Fibroblast of lung (primary cell): Measurements from ENCODE around the gene TFCP2. TPM values are rescaled to one million over a fixed set of nuclear protein-coding genes. Genes with fewer than 3 reads are reported as not detected.

Experiments
- DNase-seq, 2 donors: peaks; one replicate each; pipeline versions ENCODE4 v3.0.0 to v3.0.0-alpha.2; 2010; ENCODE audit warnings: low read depth in 2 of 2
- H2AFZ ChIP-seq: 2 replicates; pipeline ENCODE4 v1.5.1; 2012; ENCODE audit warnings: low read length, control low read depth, inconsistent platforms
- H3K27ac ChIP-seq: 2 replicates; pipeline ENCODE4 v1.5.1; 2011; ENCODE audit warnings: low read length, control low read depth; ENCODE audit not compliant: insufficient read depth
- H3K27me3 ChIP-seq: 2 replicates; pipeline ENCODE4 v1.5.1; 2011; ENCODE audit warnings: mild to moderate bottlenecking, low read length; ENCODE audit not compliant: control insufficient read depth, insufficient read depth
- H3K36me3 ChIP-seq: 2 replicates; pipeline ENCODE4 v1.5.1; 2011; ENCODE audit warnings: low read length; ENCODE audit not compliant: control insufficient read depth, insufficient read depth
- H3K4me1 ChIP-seq: 2 replicates; pipeline ENCODE4 v1.5.1; 2011; ENCODE audit warnings: low read length; ENCODE audit not compliant: control insufficient read depth, insufficient read depth; ENCODE audit errors: extremely low read depth
- H3K4me2 ChIP-seq: 2 replicates; pipeline ENCODE4 v1.5.1; 2011; ENCODE audit warnings: low read length, control low read depth; ENCODE audit not compliant: insufficient read depth; ENCODE audit errors: extremely low read depth
- H3K4me3 ChIP-seq, 4 experiments: fragments of 200-600 bp in 1 of 4; sonication (generic) in 1 of 4; replicated peaks in 1 of 4; 2 replicates each; pipeline ENCODE4 v1.5.1; 2011 to 2016; ENCODE audit warnings: low read length in 4 of 4, low read depth in 3 of 4, mild to moderate bottlenecking in 3 of 4, control low read depth in 2 of 4, inconsistent platforms in 1 of 4, mixed read lengths in 1 of 4; ENCODE audit not compliant: insufficient read depth in 1 of 4; ENCODE audit errors: control extremely low read depth in 1 of 4
- H3K79me2 ChIP-seq: 2 replicates; pipeline ENCODE4 v1.5.1; 2012; ENCODE audit warnings: mild to moderate bottlenecking, low read length, inconsistent platforms; ENCODE audit not compliant: control insufficient read depth, insufficient read depth
- H3K9ac ChIP-seq: 2 replicates; pipeline ENCODE4 v1.5.1; 2011; ENCODE audit warnings: mild to moderate bottlenecking, low read length, control low read depth; ENCODE audit not compliant: insufficient read depth
- H3K9me3 ChIP-seq: 2 replicates; pipeline ENCODE4 v1.5.1; 2012; ENCODE audit warnings: low read depth, low read length; ENCODE audit not compliant: control insufficient read depth, insufficient read depth
- H4K20me1 ChIP-seq: 2 replicates; pipeline ENCODE4 v1.5.1; 2011; ENCODE audit warnings: low read length; ENCODE audit not compliant: control insufficient read depth, insufficient read depth; ENCODE audit errors: extremely low read depth
- EZH2 ChIP-seq: IDR thresholded peaks from 2 replicates; pipeline ENCODE4 v1.5.1; 2012; ENCODE audit warnings: low read length, control low read depth, mild to moderate bottlenecking; ENCODE audit errors: missing control alignments
- polyA plus RNA-seq, 2 donors: library from polyadenylated mRNA; depleted of rRNA in 1 of 2; stranded (reverse) in 1 of 2; unstranded in 1 of 2; fragments of >200 nt; gene quantifications; 2 replicates each; pipeline ENCODE4 v1.2.1, GENCODE V29; 2011 to 2012; ENCODE audit warnings: missing spikeins in 1 of 2
- total RNA-seq: library from RNA; depleted of rRNA; stranded (reverse); fragments of >200 nt; gene quantifications from 2 replicates; pipeline ENCODE4 v1.2.1, GENCODE V29; 2014
- TF ChIP-seq, protein P1 (sequence below), 2 donors: IDR thresholded peaks in 1 of 2; conservative IDR thresholded peaks in 1 of 2; 1 replicate in 1 of 2; 2 replicates in 1 of 2; pipeline ENCODE4 v1.5.1; 2011 to 2012; ENCODE audit warnings: low read length in 2 of 2, control low read depth in 1 of 2, inconsistent platforms in 1 of 2, low read depth in 1 of 2, mild to moderate bottlenecking in 1 of 2

TFCP2 gene
- total and polyA plus RNA-seq, 2 donors (not counting 1 experiment from before 2014, with no cell fraction given): 9.4 to 23.0 TPM

DNA sequence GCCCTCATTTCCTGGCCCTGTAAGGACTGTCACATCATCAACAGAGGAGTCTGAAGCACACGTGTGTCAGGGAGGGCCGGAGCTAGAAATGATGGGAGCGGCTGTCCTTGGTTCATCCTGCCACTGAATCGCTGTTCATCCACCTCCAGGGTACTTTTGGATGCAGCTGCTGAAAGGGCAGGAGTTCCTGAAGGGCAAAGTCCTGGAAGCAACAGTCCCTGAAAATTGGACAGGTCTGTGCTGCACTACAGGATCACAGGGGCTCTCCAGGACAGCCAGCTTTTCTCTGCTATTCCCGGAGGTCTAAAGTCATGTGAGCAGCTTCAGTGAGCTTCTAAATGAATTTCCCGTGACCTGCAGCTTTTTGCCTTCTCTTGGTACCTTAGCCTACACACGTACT, 27.2 kb upstream of the TFCP2 start:
- DNase-seq: no peak
- Histone ChIP-seq H3K4me2 (no peak overlapping the region), H4K20me1 (no peaks in the 10 kb centered on the region), H3K9me3 (no peaks in the 10 kb centered on the region), H3K27me3 (no peaks in the 10 kb centered on the region), H3K4me1 (no peaks in the 10 kb centered on the region), H2AFZ (no peak overlapping the region), H3K9ac (no peak overlapping the region), H3K36me3 (no peaks in the 10 kb centered on the region), H3K27ac (no peak overlapping the region), H3K4me3 (no peak overlapping the region), H3K79me2 (no peaks in the 10 kb centered on the region)
- TF ChIP-seq, protein P1, sequence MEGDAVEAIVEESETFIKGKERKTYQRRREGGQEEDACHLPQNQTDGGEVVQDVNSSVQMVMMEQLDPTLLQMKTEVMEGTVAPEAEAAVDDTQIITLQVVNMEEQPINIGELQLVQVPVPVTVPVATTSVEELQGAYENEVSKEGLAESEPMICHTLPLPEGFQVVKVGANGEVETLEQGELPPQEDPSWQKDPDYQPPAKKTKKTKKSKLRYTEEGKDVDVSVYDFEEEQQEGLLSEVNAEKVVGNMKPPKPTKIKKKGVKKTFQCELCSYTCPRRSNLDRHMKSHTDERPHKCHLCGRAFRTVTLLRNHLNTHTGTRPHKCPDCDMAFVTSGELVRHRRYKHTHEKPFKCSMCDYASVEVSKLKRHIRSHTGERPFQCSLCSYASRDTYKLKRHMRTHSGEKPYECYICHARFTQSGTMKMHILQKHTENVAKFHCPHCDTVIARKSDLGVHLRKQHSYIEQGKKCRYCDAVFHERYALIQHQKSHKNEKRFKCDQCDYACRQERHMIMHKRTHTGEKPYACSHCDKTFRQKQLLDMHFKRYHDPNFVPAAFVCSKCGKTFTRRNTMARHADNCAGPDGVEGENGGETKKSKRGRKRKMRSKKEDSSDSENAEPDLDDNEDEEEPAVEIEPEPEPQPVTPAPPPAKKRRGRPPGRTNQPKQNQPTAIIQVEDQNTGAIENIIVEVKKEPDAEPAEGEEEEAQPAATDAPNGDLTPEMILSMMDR (conservative IDR thresholded peaks at IDR 0.05 in 1 of 2, IDR thresholded peaks at IDR 0.05 in 1 of 2; ENCODE audit: low read depth in 1 of 2, low read length in 2 of 2): no peak
- TF ChIP-seq EZH2: no peak

- Histone ChIP-seq H3K27ac (no peak overlapping the region), H2AFZ (no peak overlapping the region), H3K27me3 (no peaks in the 10 kb centered on the region), H3K4me3 (no peak overlapping the region), H4K20me1 (no peaks in the 10 kb centered on the region), H3K9ac (no peak overlapping the region), H3K36me3 (no peaks in the 10 kb centered on the region), H3K79me2 (no peaks in the 10 kb centered on the region), H3K4me1 (no peaks in the 10 kb centered on the region), H3K4me2 (no peak overlapping the region), H3K9me3 (no peaks in the 10 kb centered on the region)
- TF ChIP-seq, protein P1 (conservative IDR thresholded peaks at IDR 0.05 in 1 of 2, IDR thresholded peaks at IDR 0.05 in 1 of 2; ENCODE audit: low read depth in 1 of 2, low read length in 2 of 2): no peak
- no peak for TF ChIP-seq EZH2
- no peak for DNase-seq
Measured at GRCh38 chr12:51199366-51199945, 26.5 kb upstream of the TFCP2 start.

DNA sequence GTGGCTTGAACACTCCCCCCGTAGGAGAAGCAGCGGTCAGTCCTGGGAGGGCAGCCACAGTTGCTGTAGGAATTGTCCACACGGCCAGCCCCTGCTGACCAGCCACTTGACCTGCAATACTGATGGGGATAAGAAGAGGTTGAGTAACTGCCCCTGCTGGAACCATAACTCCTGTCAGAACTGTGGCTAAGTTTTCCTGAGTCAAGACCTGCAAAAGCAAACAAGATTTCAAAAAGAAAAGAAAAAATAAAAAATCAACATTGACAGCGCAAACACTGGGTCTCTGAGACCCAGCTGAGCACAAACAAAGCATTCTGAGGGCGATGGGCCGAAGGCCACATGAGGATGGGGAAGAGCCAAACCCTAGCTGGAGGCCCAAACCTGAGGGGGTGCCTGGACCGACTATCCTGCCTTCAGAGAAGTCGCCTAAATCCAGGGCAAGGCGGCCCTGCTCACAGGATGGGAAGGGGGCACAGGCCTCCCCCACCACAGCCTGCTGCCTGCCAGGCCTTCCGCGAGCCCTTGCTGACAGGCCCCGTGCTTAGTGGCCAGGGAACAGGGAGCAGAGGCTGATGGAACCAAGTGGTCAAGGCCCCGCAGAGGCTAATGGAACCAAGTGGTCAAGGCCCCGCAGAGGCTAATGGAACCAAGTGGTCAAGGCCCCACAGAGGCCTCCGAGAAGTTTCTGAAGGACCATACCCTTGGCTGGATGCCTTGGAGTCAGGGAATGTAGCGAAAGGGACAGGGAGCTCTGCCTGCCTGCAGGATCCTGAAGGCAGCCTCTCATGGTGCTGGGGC, 25.8 kb upstream of the TFCP2 start:
- no peak overlapping the region for H3K4me3 ChIP-seq
- H3K27ac ChIP-seq: no peak overlapping the region
- no peaks in the 10 kb centered on the region for H3K79me2 ChIP-seq
- H3K4me1 ChIP-seq: no peaks in the 10 kb centered on the region
- H3K36me3 ChIP-seq: no peaks in the 10 kb centered on the region
- H3K9ac ChIP-seq: no peak overlapping the region
- no peak overlapping the region for H3K4me2 ChIP-seq
- no peaks in the 10 kb centered on the region for H3K9me3 ChIP-seq
- no peaks in the 10 kb centered on the region for H3K27me3 ChIP-seq
- no peak overlapping the region for H2AFZ ChIP-seq
- no peaks in the 10 kb centered on the region for H4K20me1 ChIP-seq
- DNase-seq: no peak
- no peak for TF ChIP-seq EZH2
- TF ChIP-seq, protein P1 (conservative IDR thresholded peaks at IDR 0.05 in 1 of 2, IDR thresholded peaks at IDR 0.05 in 1 of 2; ENCODE audit: low read depth in 1 of 2, low read length in 2 of 2): no peak
